Measurements from ENCODE around the gene RAD54L2.

- TF ChIP-seq POLR2AphosphoS5 (IDR thresholded peaks at IDR 0.05; ENCODE audit: borderline replicate concordance, low read depth, low read length) (no peak), EZH2 (IDR thresholded peaks at IDR 0.05) (no peak), FOXP2 (optimal IDR thresholded peaks at IDR 0.05; ENCODE audit: control extremely low read depth, extremely low read length, insufficient read depth) (no peak)
Observed at GRCh38 chr3:51581524-51581923, 43.0 kb downstream of the RAD54L2 start.
